HG03066 (cell line): ENCODE data around the gene SYPL2.
"Not testable (repeated sequence)": the region's sequence is repeated elsewhere in the genome, so short reads cannot be mapped to it uniquely, and the experiment has no call there.

ENCODE experiments used
- ATAC-seq: cut with Tn5 transposase; IDR thresholded peaks from one replicate; pipeline ENCODE4 v1.9.1; 2021; ENCODE audit warnings: low read depth; ENCODE audit not compliant: unreplicated experiment

Gene SYPL2

DNA sequence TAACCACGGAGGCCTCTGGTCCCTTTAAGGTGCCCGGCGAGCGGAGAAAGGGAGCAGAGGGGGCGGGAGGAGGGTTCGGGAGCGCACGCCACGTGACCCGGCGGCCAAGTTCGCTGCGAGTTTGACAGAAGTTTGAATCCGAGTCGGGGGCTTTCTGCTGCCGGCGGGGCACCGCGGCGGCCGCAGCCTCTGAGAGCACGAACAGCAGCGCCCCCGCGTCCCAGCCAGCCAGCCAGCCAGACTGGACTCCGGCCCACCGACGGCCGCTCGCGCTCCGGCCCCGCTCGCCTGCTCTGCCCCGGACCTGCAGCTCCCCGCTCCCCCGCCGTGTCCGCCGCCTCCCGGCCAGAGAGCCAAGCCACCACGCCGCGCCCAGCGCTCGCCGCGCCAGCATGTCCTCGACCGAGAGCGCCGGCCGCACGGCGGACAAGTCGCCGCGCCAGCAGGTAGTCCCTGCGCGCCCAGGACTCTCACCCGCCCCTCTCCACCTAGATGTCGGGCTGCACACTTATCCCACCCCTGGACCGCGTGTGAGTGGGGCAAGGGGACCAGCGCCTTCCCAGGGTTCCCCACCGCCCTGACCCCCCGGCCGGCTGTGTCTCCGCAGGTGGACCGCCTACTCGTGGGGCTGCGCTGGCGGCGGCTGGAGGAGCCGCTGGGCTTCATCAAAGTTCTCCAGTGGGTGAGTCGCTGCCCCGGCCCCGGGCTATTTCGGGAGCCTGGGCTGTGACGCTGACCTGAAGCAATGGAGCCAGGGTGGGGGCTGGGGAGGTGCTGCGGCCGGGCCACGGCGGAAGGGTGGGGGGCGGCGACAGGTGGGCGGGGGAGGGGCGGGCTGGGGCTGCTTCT lies at the start of gene SYPL2:
Gene SYPL2 (plus strand): TSS at position 95 of the 849 bp plus-strand sequence. CDS start 298 bp downstream, at position 393.
- ATAC-seq, result no peak

DNA sequence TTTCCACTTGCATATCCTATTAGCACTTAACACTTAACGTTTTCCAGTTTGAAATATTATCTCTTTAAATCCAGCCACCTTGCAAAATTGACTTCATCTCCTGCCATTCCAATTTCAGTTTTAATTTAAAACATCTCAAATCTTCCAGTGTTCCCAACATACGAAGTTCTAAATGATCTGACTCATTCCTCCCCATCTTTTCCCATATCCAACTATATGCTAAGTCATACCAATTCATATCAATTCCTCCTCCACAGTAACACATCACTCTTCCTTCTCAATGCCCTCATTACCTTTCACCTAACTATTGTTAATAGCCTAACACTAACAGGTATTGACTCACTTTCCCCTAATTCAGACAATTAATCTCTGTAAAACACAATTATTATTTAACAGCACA lies 42.8 kb upstream of the SYPL2 start:
- no peak for ATAC-seq

DNA sequence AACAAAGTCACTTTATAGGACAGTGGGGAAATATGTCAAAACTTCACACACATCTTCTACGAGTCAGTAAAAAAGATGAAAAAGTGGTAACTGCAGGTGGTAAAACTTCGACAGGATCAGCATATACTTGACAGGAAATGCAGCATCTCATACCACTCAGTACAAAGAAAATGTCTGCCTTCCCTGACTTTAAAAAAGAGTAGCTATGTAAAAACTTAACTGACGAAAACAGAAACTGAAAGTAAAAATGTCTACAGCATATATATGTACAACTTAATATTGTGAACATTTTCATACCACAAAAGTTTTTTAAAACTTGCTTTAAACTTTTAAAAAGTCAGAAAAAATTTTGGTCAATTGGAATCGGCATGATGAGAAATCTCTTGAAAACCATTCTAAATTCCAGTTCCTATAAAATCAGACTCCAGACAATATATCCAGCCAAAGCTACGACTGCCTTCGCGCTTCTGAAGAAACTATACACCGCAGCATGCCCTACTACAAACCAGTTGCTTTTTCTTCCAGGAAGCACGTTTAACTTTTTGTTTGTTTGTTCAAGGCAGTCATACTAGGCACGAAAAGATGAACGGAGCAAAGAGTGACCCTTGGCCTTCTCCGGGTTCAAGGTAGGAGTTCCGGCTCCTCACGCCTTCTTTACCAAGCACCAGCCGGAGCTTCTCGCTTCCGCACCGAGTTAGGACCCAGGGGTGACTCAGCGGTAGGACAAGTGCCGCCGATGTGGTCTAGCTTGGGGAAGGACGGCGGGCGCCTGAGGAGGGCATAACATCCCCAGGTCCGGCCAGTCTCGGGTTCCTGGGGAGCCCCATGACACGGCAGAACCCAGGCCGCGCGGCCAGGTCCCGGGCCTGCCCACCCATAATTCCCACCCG lies 40.7 kb upstream of the SYPL2 start:
- ATAC-seq, result peak; percentile 16

DNA sequence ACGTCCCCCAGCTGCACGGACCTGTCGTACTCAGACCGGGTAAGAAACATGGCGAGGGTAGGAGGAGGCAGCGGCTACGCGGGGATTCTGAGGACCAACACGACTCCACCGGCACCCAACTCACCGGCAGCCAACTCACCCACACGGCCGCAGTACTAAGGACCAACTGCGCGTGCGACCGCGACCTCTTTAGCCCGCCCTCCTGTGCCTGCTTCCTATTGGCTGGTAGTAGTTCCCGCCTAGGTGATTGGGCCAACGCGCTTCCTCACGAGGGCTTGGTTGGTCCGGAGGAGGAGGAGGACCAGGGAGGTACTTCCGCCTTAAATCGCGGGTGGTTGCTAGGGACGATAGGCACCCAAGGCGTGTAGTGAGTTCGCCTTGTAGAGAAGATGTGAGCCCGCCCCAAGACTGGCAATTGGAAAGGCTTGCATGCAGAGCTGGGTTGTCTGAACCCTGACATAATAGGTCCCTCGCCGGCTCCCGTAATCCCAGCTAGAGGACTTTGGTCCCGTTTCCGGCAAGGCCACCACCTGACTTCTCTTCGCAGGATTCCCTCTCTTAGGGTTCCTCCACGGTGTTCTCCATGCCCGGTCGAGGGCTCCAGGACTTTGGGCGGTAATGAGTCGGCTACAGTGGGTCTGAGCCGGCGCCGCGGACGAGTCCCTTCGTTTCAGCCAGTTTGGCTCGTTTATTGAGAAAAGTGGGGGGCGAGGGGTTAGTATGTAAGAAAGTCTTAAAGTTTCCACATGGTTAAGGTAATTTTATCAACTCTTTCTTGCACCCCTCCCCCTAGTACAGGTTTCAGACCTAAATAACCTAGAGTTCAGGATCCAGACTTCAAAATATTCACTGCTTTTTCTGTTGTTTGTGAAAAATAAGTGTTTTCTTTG lies 39.8 kb upstream of the SYPL2 start, which contains the start of gene PSMA5:
Gene PSMA5 (minus strand): TSS at position 168 of the 890 bp plus-strand sequence. CDS start 118 bp downstream, at position 50.
- peak; percentile 98 for ATAC-seq

DNA sequence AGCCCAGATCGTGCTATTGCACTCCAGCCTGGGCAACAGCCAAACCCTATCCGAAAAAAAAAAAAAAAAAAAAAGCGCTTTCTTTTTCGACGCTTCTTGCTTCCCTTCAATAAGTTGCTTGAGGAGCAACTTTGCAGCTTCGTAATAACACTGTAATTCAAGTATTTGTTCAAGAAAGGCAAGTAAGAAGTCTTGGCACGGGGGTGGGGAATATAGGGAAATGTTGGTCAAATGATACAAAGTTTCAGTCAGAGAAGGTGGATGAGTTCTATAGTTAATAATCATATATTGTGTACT lies 39.2 kb upstream of the SYPL2 start:
- ATAC-seq, result no peak

DNA sequence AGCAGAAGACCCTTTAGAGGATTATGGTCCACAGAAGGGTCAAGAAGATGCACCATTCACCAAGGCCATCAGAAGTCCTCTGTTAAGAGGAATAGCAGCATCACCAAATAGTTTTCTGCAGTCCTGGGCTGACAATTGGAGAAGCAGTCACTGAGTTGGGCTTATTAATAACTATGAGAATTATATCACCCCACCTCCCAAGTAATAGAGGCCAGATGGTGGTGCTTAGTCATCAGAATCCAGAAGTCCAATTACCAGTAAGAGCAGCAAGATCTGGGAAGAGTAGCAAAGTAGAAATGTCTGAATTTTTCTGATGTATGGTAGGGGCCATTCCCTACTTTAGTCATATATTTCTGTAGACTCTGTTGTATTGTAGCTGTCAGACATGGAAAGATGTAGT lies 34.0 kb upstream of the SYPL2 start:
- ATAC-seq, result no peak

DNA sequence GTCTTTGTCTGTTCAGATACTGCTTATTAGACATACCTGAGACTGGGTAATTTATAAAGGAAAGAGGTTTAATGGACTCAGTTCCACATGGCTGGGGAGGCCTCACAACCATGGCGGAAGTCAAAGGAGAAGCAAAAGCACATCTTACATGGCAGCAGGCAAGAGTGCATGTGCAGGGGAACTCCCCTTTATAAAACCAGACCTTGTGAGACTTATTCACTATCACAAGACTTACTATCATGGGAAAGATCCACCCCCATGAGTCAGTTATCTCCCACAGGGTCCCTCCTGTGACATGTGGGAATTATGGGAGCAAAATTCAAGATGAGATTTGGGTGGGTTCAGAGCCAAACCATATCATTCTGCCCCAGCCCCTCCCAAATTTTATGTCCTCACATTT lies 33.0 kb upstream of the SYPL2 start:
- ATAC-seq, result no peak

DNA sequence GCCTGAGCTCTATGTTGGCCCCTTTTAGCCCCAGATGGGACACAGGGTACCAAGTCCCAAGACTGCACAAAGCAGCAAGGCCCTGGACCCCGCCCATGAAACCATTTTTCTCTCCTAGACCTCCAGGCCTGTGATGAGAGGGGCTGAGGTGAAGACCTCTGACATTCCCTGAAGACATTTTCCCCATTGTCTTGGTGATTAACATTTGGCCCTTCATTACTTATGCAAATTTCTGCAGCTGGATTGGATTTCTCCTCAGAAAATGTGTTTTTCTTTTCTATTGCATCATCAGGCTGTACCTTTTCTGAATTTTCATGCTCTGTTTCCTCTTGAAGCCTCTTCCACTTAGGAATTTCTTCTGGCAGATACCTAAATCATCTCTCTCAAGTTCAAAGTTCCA lies 31.9 kb upstream of the SYPL2 start:
- ATAC-seq, result no peak

DNA sequence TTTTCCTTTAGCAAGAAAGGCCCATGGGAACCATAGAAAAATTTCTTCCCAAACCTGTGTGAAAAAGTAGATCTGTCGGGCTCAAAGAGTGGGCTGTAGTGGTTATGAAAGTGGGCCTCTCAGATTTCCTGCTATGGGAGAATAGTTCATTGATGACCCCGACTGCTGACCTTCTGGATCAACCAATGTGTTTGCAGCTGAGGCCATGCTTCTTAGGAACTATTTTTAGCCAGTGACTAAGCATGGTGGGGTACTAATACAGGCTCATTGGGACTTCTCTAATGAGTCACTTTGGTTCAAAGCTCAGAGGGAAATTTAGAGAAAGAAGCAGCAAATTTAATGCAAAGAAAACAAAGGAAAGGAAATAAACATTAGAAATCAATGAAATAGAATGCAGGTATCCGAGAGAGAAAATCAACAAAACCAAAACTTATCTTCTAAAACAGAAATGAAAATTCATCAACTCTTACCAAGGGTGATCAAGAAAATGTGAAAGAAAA lies 27.5 kb upstream of the SYPL2 start:
- ATAC-seq, result no peak

DNA sequence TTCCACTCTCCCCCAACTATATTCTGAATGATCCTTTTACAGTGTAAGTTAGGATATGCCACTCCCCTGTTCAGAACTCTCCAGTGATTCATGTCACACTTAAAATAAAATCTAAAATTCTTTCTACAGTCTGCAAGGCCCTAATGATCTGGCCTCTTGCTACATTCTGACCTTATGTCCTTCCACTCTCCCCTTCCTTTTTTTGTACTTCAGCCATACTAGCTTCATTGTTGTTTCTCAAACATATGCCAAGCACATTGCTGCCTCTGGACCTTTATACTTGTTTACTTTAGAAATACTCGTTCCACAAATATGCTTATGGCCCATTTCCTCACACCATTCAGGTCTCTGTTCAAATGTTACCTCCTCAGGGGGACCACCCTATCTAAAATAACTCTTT lies 25.3 kb upstream of the SYPL2 start:
- ATAC-seq, result no peak

DNA sequence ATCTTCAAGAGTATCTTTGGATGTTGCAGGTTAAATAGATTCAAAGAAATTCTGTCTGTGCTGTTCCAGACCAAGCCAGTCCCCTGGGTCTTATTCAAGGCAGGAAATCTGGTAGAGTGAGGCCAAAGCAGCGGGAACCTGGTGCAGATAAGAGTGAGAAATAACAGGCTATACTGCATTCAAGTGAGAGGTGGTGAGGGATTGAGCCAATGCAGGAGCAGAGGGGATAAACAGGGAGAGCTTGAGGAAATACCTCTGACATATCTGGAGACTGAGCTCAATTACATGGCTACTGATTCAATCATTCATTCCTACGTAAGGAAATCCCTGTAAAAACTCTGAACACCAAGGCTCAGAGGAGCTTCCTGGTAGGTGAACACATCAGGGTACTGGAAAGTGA lies 22.9 kb upstream of the SYPL2 start:
- ATAC-seq, result no peak

DNA sequence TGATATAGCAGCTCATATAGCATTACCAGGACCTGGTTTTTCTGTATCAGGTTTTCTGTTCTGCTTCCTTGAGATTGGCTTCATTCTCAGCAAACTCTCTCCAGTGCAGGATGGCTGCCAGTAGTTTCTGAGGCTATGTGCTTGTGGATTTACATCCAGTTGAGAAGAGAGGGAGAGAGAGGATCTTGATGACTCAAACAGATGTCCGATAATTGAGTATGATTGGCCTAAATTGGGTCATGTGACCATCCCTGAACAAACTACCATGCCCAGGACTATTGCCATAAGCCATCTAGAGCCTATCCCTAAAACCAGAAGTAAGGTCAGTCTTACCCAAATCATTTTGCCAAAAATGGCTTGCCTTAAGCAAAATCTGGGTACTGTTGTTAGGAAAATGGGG lies 22.0 kb upstream of the SYPL2 start:
- ATAC-seq, result no peak

DNA sequence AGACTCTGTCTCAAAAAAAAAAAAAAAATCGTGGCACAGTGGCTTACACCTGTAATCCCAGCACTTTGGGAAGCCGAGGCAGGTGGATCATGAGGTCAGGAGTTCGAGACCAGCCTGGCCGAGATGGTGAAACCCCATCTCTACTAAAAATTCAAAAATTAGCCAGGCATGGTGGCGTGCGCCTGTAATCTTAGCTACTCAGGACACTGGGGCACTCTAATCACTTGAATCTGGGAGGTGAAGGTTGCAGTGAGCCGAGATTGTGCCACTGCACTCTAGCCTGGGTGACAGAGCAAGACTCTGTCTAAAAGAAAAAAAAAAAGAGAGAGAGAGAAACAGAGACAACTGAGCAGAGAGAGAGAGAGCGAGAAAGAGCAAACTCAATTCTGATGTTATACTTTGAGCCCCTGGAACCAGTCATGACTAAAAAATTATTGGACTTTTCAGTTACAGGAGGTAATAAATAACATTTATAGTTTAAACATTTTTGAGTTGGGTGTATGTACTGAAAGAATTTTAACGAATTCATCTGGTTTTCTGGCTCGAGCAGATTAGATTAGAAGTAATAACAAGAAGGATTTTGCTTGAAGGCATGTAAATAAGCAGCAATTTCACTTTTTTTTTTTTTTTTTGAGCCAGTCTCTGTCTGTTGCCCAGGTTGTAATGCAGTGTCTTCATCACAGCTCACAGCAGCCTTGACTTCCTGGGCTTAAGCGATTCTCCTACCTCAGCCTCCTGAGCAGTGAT lies 20.2 kb upstream of the SYPL2 start:
- ATAC-seq, result not testable (repeated sequence)

DNA sequence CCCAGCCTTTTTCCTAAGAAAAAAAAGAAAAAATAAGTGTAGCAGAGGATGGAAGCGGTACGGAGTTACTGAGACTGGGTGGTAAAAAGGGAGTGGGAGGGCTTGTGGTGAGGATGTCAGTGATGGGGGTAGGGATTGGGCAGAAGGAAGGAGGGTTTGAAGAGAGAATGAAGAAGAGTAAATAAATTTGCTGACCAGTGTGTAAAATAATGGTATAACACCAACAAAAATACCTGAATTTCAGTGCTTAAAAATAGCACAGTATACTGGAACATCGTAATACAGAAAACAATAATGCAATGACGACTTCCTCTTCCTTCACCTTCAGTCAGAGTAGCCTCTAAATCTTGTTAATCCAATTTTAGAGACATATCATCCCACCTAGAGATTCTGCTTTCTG lies 18.8 kb upstream of the SYPL2 start:
- ATAC-seq, result no peak

DNA sequence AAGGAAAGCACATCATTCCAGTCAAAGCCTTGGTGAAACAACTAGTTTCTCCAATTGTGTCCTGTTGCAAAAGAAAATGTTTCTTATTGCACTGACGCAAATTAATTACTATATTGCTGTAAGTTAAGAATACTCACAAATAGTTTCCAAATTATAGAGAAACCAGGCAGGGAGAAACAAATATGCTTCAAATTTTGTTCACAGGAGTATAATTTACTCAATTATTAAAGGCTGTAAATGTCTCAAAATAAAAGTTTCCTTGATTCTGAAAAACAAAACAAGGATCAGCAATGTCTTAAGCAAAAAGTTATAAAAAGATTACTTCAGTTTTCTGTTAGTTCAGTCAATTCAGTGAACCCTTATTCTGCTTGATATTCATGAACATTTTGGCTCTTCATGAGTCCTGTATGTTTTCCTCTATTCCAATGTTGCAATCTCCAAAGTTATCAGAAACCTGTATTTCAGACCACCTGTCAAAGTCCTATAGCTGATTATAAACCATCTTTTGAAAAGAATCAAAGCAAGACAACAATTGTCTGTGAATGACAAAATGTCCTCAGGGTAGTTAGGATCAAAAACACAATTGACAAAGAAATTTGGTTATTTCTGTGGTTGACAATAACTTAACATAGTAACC lies 11.7 kb upstream of the SYPL2 start:
- ATAC-seq, result no peak

DNA sequence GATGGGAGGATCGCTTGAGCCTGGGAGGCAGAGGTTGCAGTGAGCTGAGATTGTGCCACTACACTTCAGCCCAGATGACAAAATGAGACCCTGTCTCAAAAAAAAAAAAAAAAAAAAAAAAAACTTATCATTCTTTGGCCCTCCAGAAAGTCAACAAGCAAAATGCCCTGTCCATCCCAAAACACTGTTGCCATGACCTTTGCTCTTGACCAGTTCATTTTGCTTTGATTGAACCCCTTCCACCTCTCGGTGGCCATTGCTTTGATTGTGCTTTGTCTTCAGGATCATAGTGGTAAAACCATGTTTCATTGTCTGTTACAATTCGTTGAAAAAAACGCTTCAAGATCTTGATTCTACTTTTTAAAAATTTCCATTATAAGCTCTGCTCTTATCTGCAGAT lies 8.5 kb upstream of the SYPL2 start:
- ATAC-seq, result no peak

DNA sequence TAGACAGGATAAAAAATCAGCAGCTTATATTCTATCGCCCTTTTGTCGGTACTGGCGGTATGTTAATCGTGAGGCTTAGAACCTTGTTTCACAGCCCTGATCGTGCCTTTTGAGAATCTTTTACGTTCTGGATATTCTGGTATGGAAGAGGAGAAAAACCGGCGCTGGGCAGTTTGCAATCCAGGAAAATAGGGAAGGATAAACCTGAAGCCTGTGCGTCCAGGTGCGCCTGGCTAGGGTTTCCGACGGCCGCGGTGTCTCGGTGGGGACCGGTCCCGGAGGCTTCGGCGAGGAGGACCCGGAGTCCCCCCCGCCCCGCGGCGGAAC lies 258 bp upstream of the SYPL2 start:
- no peak for ATAC-seq

DNA sequence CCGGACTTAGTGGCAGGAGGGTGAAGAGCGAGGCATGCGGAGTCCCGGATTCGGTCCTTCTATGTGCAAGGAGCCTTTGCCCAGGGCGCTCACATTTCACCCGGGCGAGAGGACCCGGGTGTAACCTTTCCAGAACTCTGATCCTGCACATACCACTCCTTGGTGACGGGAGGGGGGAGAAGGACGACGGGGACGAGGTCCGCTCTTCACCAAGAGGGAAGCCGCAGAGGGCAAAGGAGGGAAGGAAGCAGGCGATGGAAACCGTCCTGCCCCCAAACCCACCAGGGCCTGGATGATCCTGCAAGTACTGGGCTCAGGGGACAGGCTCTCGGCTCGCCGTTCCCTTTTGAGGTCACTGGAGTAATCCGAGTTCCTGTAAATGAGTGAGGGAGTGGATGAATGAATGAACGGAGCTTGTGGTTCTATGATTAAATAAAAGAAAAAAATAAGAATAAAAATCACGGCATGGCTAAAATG lies 993 bp downstream of the SYPL2 start:
- no peak for ATAC-seq

DNA sequence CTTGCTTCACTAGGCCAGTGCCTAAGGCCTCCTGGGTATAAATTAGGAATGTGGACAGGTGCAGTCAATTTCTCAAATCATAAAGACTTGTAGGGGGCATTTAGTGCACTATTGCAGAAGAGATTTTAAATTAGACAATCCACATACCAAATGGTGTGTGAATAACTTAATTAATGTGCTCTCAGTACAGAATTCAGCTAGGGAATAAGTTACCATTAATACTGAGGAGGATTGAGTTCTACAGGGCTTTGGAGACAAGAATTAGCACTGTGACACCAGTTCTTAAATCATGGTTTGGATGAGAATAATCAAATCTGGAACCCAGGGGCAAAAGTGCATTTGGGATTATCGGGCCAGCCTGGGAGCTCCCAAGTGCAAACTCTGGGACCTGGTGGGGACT lies 1.7 kb downstream of the SYPL2 start:
- ATAC-seq, result no peak
